ENCODE measurements around the gene ENTREP3.
"Not testable (repeated sequence)": the region's sequence is repeated elsewhere in the genome, so short reads cannot be mapped to it uniquely, and the experiment has no call there.

The ENTREP3 gene, protein sequence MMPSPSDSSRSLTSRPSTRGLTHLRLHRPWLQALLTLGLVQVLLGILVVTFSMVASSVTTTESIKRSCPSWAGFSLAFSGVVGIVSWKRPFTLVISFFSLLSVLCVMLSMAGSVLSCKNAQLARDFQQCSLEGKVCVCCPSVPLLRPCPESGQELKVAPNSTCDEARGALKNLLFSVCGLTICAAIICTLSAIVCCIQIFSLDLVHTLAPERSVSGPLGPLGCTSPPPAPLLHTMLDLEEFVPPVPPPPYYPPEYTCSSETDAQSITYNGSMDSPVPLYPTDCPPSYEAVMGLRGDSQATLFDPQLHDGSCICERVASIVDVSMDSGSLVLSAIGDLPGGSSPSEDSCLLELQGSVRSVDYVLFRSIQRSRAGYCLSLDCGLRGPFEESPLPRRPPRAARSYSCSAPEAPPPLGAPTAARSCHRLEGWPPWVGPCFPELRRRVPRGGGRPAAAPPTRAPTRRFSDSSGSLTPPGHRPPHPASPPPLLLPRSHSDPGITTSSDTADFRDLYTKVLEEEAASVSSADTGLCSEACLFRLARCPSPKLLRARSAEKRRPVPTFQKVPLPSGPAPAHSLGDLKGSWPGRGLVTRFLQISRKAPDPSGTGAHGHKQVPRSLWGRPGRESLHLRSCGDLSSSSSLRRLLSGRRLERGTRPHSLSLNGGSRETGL

DNA sequence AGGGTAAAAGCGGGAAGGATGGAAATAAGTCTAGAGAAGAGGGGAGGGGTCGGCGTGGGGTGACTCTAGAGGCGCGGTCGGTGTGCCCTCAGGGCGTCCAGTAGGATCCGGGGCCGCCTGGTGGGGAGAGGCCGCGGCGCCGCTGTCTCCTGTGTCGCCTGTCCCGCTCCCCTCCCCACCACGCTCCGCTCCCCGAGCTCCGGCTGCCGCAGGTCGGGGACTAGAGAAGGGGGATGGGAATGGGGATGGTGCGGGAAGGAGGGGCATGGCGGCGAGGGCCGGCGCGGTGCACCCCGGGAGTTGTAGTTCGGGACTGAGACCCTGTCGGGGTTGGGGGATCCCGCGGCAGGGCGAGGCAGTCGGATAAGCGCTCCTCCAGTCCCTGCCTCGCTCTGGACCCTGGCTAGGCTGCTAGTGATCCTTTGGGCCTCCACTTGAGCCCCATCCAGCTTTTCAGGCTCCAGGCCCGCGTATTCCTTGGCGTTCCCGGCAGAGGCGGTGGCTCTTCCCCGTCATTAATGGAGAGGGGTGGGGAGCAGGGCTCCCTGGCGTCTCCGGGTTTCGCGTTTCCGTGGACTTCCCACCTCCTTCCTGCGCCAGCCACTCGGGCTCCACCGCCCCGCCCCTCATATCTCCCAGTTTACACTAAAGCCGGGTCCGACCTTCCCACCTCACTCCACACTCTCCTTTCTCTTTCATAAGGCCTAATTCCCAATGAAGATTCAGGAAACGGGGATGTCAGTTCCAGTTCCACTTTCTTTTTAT lies at the start of gene ENTREP3:
Gene ENTREP3, minus strand, starts transcription at position 241 of the 765 bp plus-strand sequence. CDS start 606 bp downstream, outside the sequence.
- DNase-seq, result peak; percentile 67

DNA sequence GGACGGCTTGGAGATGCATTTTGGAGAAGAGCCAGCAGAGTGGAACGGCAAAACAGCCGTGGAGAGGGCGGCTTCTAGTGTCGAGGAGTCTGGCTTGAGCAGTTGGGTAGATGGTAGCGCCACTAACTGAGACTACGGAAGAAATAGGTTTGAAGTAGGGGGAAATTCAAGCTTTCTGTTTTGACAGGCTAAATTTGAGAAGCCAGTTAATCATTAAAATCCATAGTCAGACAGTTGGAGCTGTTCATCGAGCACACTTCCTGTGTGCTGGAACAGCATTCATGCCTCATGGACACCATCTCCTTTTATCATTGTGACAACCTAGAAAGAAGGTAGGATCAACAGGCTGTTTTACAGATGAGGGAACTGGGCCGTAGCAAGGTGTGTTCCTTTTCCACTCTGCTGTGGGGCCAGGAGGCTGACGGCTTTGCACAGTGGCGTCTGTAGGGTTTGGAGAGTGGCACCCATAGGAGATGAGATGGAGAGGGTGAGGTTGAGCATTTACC lies 49.3 kb upstream of the ENTREP3 start:
- DNase-seq, result no peak

DNA sequence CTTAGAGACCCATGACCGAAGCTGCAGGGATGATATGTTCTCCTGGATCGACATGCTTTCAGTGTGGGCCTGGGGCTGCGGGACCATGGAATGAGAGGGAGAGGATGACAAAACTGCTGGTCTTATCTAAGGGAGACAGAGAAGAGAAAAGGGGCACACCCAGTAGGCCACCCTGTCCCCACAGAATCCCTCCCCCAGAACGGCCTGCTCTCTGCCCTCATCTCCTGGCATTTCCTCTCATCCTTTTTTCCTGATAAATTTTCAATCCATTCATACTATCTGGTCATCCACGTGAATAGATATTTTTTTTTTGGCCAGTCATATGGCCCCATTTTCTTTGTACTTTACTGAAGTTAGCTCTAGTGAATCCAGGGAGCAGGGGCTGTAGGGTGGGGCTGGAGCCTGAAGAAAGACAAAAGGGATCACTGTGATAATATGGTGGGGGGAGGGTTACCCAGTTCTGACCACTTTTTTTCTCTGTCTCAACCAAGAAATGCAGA lies 46.1 kb upstream of the ENTREP3 start, which contains the start of gene PKLR:
Gene PKLR, minus strand, starts transcription at position 97 of the 500 bp plus-strand sequence. Its CDS starts 43 bp downstream, at position 54.
- no peak for DNase-seq

DNA sequence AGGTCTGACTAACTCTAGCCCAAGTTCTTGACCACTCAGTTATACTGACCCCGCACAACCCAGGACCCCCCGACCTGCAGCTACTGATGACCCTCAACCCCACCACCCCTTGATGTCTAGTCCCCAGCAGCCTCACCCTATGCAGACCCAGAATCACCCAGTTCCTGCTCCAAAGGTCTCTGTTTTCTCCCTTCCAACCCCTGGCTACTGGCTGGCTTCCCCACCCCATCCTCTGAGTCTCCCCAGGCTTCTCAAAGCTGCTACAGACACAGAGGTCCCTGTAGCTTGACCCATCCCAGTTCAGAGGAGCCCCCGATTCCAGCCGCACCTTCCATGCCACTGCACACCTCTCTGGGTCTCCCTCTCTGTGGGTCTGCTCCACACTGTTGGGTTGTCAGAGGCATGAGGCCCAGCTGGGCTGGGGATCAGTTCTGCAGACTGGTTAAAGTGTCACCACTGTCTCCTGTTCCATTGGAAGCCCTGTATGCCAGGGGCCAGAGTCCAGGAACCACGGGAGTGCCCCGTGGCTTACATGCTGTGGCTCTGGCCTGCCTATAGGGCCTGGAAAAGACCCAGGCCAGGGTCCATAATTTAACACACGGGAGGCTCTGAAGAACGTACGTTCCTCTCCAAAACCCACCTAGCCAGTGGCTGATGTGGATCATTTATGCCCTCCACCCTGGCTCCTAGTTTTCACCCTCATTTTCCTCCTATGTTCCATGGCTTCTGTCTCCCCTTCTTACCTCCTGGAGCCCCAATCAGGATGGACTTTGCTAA lies 45.5 kb upstream of the ENTREP3 start:
- no peak for DNase-seq

DNA sequence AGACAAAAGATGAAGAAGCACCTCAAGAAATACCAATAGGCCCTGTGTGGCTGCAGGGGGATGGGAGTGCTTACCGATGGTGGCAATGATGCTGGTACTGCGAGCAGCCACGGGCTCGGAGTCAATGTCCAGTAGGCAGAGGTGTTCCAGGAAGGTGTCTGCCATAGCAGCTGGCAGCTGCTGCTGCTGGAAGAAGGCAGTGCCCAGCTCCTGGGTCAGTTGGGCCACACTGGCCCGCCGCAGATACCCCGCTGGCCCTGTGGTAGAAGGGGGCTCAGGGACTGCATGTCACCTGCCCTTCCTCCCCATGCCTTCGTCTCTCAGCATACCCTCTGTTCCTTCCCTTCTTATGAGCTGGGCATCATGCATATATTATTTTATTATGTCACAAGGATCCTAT lies 44.7 kb upstream of the ENTREP3 start:
- DNase-seq, result no peak

DNA sequence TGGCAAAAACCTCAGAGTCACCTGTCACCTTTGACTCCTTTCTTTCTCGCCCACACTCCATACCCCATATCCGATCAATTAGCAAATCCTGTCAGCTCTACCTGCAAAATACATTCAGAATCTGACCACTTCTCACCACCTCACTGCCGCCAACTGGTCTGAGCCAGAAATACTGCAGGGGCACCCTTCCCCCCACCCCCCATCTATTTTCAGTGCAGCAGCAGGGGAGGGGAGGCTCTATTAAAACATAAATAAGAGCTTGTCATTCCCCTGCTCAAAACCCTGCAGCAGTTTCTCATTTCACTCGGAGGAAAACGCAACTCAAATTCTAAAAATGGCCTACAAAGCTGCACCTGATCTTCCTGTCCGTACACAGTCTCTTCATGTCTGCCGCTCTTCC lies 42.1 kb upstream of the ENTREP3 start:
- no peak for DNase-seq

DNA sequence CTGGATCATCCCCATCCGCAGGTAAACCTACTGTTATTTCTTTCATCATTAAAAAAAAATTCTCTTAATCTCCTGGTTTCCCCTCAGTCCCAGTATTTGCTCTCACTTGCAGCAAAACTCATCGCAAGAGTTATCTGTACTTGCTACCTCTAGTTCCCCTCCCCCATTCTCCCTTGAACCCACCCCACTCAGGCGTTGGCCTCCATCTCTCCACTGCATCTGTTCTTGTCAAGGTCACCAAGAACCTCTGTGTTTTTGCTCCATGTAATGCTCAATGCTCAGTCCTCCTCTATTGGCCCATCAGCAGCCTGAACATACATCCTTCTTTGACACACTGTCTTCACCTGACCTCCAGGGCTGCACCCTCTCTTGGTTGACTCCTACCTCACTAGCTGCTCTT lies 41.4 kb upstream of the ENTREP3 start:
- no peak for DNase-seq

DNA sequence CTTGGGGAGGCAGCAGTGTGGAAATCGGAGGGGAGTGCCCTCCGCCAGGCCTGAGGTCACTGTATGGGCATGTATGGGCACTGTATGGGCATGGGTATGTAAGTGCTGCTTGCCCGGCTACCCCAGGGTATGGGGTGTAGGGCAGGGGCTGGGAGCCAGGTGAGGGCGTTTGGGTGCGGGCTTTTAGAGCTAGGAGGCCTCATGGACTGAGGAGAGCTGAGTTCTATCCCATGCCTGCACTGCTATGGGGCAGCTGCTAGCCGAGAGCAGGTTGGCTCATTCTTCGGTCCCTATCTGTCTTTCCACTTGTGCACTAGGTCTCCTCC lies 40.6 kb upstream of the ENTREP3 start:
- no peak for DNase-seq

DNA sequence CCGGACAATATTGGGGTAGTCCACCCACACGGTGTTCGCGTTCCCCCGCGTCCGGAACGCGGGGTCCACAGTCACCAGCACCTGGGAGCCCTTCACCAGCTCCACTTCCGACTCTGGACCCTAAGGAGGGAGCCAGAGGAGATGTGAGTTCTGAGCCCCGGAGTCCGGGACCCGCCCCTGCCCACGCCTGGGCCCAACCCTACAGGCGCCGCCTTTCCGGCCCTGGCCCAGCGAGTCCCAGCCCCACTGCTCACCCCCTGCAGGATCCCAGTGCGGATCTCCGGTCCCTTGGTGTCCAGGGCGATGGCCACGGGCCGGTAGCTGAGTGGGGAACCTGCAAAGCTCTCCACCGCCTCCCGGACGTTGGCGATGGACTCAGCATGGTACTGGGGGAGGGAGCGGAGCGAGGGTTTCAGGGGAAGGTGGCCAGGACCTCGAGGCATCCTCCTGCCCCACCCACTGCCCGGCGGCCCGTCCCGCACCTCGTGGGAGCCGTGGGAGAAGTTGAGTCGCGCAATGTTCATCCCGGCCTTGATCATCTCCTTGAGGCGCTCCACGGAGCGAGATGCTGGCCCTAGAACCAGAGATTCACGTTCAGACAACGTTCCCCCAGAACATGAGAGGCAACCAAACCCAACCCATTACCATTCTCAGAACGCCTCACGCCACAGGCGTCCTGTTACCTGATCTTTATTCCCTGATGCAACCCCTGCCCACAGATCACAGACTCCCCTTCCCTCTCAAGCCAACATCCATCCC lies 40.1 kb upstream of the ENTREP3 start:
- DNase-seq, result no peak

DNA sequence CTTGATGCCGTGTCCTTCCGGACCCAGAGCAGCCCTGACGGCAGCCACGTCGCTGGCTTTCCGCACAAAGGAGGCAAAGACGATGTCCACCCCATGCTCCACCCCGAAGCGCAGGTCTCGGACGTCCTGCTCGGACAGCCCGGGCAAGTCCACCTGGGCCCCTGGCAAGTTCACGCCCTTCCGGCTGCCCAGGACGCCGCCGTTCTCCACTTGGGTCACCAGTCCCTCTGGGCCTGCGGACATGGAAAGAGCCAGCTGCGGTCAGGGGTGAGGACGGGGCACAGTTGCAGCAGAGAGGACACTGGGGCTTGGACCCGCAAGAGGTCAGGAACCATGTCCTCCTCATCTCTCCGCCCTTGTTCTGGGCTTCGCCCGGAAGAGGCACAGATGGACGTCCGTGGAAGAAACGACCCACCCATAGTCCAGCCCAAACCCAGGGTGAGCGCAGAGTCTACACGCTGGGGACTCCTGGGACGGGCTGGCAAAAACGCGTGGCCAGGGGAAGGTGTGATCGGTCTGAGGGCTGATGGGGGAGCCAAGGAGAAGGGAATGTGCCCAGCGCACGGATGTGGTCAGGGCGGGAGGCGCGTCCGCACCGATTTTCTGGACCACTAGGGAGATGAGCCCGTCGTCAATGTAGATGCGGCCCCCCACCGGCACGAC lies 39.4 kb upstream of the ENTREP3 start:
- no peak for DNase-seq

DNA sequence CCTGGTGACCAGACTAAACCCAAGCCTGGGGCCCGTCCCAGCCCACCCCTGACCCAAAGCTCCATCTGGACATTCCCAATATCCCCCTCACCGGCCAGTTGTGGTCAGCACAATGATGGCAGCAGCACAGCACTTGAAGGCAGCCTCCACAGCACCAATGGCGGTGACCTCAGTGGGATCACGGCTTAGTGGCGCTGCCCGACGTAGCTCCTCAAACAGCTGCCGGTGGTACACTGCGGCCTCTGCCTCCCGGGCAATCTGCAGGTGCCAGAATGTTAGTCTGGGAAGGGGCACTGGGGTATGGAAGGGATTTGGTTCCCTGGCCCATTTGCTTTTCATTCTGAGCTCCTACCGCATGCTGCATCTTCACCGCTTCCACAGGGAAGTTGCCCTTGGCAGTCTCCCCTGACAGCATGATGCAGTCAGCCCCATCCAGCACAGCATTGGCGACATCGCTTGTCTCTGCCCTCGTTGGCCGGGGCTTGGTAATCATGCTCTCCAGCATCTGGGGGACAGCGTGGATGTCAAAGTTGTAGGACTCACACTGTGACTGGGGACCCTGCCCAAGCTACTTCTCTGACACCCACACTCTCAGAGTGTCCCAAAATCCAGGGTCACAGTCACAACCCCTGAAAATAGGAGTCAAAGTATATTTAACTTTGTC lies 37.9 kb upstream of the ENTREP3 start:
- DNase-seq, result no peak

DNA sequence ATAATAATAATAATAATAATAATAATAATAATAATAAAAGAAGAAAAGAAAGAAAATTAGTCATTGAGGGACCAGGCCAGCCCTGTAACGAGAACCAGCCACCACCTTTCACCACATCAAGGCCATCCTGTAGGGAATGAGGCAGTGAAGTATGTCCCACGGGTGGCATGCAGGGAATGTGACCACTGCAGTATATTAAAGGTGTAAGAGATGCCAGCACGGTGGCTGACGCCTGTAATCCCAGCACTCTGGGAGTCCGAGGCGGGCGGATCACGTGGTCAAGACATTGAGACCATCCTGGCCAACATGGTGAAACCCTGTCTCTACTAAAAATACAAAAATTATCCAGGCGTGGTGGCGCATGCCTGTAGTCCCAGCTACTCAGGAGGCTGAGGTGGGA lies 35.7 kb upstream of the ENTREP3 start:
- not testable (repeated sequence) for DNase-seq

DNA sequence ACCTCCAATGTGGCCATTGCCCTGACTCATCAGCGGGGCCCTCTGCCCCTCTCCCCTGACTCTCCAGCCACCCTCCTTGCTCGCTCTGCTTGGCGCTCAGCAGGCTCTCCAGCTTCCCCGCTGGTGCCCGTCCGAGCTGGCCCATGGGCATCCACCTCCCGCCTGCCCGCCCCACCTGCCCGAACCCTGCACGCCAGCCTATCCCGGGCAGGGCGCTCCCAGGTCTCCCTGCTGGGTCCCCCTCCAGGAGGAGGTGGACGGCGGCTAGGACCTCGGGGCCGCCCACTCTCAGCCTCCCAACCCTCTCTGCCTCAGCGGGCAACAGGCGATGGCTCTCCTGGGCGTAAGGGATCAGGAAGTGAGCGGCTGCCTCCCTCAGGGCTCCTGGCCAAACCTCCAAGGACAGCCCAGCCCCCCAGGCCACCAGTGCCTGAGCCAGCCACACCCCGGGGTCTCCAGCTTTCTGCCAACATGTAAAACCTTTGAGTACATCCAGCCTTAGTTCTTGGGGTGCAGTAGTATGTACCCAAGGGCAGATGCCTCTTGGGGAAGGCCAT lies 32.8 kb upstream of the ENTREP3 start:
- DNase-seq, result no peak

DNA sequence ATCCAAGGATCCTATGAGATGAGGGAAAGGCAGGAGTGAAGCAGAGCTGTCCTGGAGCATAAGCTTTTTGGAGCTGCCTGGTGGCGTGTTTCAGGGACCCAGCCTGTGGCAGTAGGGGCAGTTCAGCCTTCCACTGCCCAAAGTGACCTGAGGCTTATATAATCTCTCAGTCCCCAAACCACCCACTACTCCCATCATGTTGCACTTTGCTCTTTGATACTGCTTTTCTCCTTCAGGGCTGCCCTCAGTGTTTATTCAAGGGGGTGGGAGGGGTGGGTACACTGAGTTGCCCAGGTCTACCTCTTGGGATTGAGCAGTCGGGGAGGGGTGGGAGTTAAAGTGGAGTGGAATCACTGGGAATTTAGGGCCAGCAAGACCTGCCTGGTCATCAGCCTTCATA lies 31.3 kb upstream of the ENTREP3 start:
- DNase-seq, result no peak

DNA sequence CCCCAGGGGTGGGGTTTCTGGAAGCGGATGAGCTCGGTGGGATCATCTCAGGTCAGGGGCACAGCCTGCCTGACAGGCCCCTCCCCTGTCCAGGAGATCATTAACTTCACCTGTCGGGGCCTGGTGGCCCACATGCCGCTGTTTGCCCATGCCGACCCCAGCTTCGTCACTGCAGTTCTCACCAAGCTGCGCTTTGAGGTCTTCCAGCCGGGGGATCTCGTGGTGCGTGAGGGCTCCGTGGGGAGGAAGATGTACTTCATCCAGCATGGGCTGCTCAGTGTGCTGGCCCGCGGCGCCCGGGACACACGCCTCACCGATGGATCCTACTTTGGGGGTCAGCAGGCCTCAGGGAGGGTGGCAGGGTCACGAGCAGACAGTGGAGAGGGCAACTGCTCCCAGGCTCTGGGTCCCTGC lies 30.4 kb upstream of the ENTREP3 start:
- DNase-seq, result no peak

DNA sequence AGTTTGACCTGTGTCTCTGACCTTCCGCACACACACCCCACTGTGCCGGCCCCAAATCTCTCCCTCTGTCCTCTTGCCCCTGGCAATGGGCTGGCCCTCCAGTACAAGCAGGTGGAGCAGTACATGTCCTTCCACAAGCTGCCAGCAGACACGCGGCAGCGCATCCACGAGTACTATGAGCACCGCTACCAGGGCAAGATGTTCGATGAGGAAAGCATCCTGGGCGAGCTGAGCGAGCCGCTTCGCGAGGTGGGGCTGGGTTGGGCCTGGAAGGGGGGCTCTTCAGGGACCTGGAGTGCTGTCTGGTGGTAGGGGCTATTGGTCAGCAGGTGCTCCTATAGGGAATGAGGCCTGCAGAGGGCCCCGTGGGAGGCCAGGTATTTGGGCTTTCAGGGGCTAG lies 29.8 kb upstream of the ENTREP3 start:
- no peak for DNase-seq

DNA sequence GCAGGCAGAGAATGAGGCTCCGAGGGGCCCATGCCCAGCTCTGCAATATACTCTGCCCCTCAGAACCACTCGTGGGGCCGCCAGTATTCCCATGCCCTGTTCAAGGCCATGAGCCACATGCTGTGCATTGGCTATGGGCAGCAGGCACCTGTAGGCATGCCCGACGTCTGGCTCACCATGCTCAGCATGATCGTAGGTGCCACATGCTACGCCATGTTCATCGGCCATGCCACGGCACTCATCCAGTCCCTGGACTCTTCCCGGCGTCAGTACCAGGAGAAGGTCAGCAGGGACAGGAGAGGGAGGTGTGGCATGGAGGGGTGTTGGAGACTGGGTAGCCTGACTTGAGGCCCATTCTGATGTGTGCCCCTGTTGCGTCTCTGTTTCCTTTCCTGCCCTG lies 29.2 kb upstream of the ENTREP3 start:
- no peak for DNase-seq

DNA sequence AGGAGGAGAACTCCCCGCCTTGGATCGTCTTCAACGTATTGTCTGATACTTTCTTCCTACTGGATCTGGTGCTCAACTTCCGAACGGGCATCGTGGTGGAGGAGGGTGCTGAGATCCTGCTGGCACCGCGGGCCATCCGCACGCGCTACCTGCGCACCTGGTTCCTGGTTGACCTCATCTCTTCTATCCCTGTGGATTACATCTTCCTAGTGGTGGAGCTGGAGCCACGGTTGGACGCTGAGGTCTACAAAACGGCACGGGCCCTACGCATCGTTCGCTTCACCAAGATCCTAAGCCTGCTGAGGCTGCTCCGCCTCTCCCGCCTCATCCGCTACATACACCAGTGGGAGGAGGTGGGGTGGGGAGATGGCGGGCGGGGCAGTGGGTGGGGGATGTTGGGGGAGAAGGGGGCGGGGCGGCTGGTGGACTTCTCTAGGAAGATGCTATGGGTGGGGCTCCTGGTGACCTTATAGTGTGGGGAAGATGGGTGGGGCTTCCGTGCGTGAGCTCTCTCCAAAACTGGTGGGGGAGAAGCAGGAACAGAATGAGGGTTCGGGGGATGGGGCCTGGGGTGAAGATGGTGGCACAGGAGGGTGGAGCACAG lies 27.3 kb upstream of the ENTREP3 start:
- no peak for DNase-seq

DNA sequence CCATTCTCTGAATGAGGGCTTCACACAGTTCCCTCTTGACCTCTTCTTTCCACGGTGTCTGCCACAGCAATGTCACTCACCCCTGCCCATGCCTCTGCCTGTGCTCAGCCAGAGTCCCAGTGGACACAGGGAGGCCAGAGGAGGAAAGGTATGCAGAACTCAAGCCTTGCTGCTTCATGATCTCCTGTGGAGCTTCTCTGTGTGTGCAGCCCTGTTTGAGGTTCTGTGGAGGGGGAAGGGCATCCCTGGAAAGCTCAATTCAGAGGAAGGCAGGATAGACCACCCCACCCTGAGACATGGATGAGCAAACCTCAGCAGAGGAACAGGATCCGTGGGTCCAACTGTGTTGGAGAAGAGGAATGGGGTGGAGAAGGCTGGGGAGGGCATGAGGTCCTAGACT lies 24.0 kb upstream of the ENTREP3 start:
- DNase-seq, result no peak

DNA sequence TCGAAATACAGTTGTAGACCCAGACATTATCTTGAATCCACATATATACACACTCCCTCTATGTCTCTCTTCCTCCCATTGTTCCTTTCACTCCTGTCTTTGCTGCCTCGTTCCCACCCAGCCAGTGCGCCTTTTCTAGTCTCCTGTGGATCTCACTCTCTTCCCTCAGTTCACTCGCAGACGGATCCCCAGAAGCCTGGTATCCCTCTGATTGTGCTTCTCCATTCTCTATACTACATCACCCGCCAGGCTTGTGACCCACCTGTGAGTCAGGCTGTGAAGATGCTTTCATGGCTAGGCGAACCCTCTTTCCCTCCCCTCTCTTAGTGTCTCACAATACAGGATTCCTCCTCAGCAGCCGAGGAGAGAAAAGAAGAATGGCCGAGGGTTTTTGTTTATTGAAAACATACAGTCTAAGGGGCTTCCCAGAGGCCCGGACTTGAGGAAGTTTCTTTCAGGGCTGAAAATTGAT lies 23.4 kb upstream of the ENTREP3 start:
- no peak for DNase-seq
